K562 (cell line): ENCODE data around the gene COPA. TPM values are rescaled to one million over a fixed set of nuclear protein-coding genes. Genes with fewer than 3 reads are reported as not detected.

ENCODE experiments used
- ATF2 ChIP-seq: sonication (generic); formaldehyde crosslinking; IDR thresholded peaks from 2 replicates; pipeline ENCODE4 v1.8.1; 2022; ENCODE audit warnings: missing genetic modification reagents
- CBFB ChIP-seq: sonication (generic); formaldehyde crosslinking; IDR thresholded peaks from 2 replicates; pipeline ENCODE4 v1.4.0; 2020; ENCODE audit warnings: mild to moderate bottlenecking, missing genetic modification reagents
- CSDE1 ChIP-seq, 2 experiments: fragments of 450-650 bp; IDR thresholded peaks; 2 replicates each; pipeline ENCODE4 v1.6.1; 2016; ENCODE audit warnings: mild to moderate bottlenecking in 1 of 2
- DIDO1 ChIP-seq: fragments of 450-650 bp; IDR thresholded peaks from 2 replicates; pipeline ENCODE4 v1.6.1; 2016; ENCODE audit warnings: low read depth, missing biosample characterization, missing genetic modification characterization
- EWSR1 ChIP-seq: fragments of 450-650 bp; IDR thresholded peaks from 2 replicates; pipeline ENCODE4 v1.6.1; 2018; ENCODE audit warnings: borderline replicate concordance, mild to moderate bottlenecking, low read depth, moderate library complexity; ENCODE audit not compliant: partially characterized antibody
- FOXJ3 ChIP-seq: sonication (generic); formaldehyde crosslinking; IDR thresholded peaks from 2 replicates; pipeline ENCODE4 v1.4.0; 2020; ENCODE audit warnings: mild to moderate bottlenecking, missing genetic modification reagents
- GABPA ChIP-seq: fragments of 200-800 bp; sonication (Bioruptor generic); conservative IDR thresholded peaks from 2 replicates; pipeline ENCODE4 v1.6.1; 2016; ENCODE audit warnings: low read depth, missing genetic modification characterization, missing compliant biosample characterization
- MAFK ChIP-seq: IDR thresholded peaks from 2 replicates; pipeline ENCODE4 v1.6.1; 2011; ENCODE audit warnings: low read length, improper control_type of control experiment
- RBM15 ChIP-seq: fragments of 200-400 bp; formaldehyde crosslinking; IDR thresholded peaks from 2 replicates; pipeline ENCODE4 v1.6.1; 2018; ENCODE audit warnings: mild to moderate bottlenecking, low read length, moderate library complexity; ENCODE audit not compliant: insufficient read depth
- TSC22D4 ChIP-seq: fragments of 450-650 bp; IDR thresholded peaks from 2 replicates; pipeline ENCODE4 v1.6.1; 2016; ENCODE audit warnings: missing genetic modification characterization, missing biosample characterization, control low read depth
- UBTF ChIP-seq, 2 experiments: IDR thresholded peaks; 2 replicates each; pipeline ENCODE4 v1.6.1; 2012; ENCODE audit warnings: improper control_type of control experiment in 2 of 2, low read depth in 2 of 2, low read length in 2 of 2, borderline replicate concordance in 1 of 2
- USF1 ChIP-seq: sonication (generic); formaldehyde crosslinking; IDR thresholded peaks from 2 replicates; pipeline ENCODE4 v1.9.0; 2022; ENCODE audit warnings: mild to moderate bottlenecking, missing genetic modification reagents
- VEZF1 ChIP-seq: fragments of 200-800 bp; sonication (Bioruptor generic); IDR thresholded peaks from 2 replicates; pipeline ENCODE4 v1.6.1; 2017; ENCODE audit warnings: missing genetic modification characterization, missing compliant biosample characterization
- ZNF134 ChIP-seq: fragments of 250-450 bp; sonication (Bioruptor Pico); conservative IDR thresholded peaks from 2 replicates; pipeline ENCODE4 v1.4.0; 2020
- ZNF239 ChIP-seq: fragments of 250-450 bp; sonication (Bioruptor Pico); IDR thresholded peaks from 2 replicates; pipeline ENCODE4 v1.4.0; 2020; ENCODE audit warnings: mild to moderate bottlenecking
- ZNF561 ChIP-seq: fragments of 450-650 bp; formaldehyde crosslinking; conservative IDR thresholded peaks from 2 replicates; pipeline ENCODE4 v1.4.0; 2020; ENCODE audit warnings: mild to moderate bottlenecking, moderate library complexity
- ZNF780A ChIP-seq: fragments of 250-450 bp; sonication (Bioruptor Pico); IDR thresholded peaks from 2 replicates; pipeline ENCODE4 v1.5.0; 2021; ENCODE audit warnings: mild to moderate bottlenecking
- ZZZ3 ChIP-seq: fragments of 450-650 bp; IDR thresholded peaks from 2 replicates; pipeline ENCODE4 v1.6.1; 2016; ENCODE audit warnings: antibody characterized with exemption, mild to moderate bottlenecking, moderate library complexity
- polyA plus RNA-seq, 8 experiments: library from polyadenylated mRNA; depleted of rRNA in 4 of 8; stranded (reverse) in 5 of 8; unstranded in 3 of 8; fragments of >200 nt; fragmentation: Nextera tagmentation in 2 of 8; fragmentation: Illumina TruSeq in 1 of 8; extraction: Ambion mirVana in 2 of 8; extraction: Trizol in 1 of 8; gene quantifications; 2 replicates each; pipeline versions ENCODE4 v1.2.1 to v1.2.3, GENCODE V29; 2011 to 2014; ENCODE audit warnings: inconsistent platforms in 1 of 8, missing spikeins in 1 of 8
- total RNA-seq, 7 experiments: library from RNA; depleted of rRNA in 6 of 7; stranded (reverse); fragments of >200 nt in 6 of 7; fragmentation: Illumina TruSeq in 2 of 7; extraction: Trizol in 2 of 7; gene quantifications; 2 replicates each; pipeline versions ENCODE4 v1.2.1 to v1.2.3, GENCODE V29; 2011 to 2021; ENCODE audit warnings: low replicate concordance in 1 of 7
- TF ChIP-seq, protein P1 (sequence below): fragments of 250-450 bp; sonication (Bioruptor Pico); IDR thresholded peaks from 2 replicates; pipeline ENCODE4 v1.5.0; 2022; ENCODE audit warnings: mild to moderate bottlenecking

The COPA gene
- total and polyA plus RNA-seq, 9 of the 15 experiments (the other 6 are each of a cell fraction or from before 2014, with no cell fraction given), result 49.8 to 222 (median 110) TPM

GRCh38 chr1:160362168-160362957 lies 19.3 kb upstream of the COPA start (continued):
- TF ChIP-seq ATF2 (CRISPR knock-in tag) (no peak), DIDO1 (tag) (no peak), ZNF134 (CRISPR knock-in tag) (no peak), CBFB (CRISPR knock-in tag) (no peak), VEZF1 (CRISPR knock-in tag) (peak; percentile 90), EWSR1 (no peak), ZNF239 (CRISPR knock-in tag) (peak; percentile 56; the same call in 1 of the 2 replicates), TSC22D4 (tag) (no peak), GABPA (tag) (peak; percentile 35), CSDE1 (IDR thresholded peaks at IDR 0.05) (no peak), UBTF (IDR thresholded peaks at IDR 0.05; ENCODE audit: borderline replicate concordance in 1 of 2, low read depth in 2 of 2, low read length in 2 of 2) (0 out of 4 replicates have a peak, but pooled peaks of 1 of the 2 experiments have one; percentile 59), RBM15 (no peak), USF1 (CRISPR knock-in tag) (no peak), ZNF780A (CRISPR knock-in tag) (no peak), ZZZ3 (no peak), FOXJ3 (no peak), ZNF561 (CRISPR knock-in tag) (no peak), MAFK (no peak)
- TF ChIP-seq, protein P1, sequence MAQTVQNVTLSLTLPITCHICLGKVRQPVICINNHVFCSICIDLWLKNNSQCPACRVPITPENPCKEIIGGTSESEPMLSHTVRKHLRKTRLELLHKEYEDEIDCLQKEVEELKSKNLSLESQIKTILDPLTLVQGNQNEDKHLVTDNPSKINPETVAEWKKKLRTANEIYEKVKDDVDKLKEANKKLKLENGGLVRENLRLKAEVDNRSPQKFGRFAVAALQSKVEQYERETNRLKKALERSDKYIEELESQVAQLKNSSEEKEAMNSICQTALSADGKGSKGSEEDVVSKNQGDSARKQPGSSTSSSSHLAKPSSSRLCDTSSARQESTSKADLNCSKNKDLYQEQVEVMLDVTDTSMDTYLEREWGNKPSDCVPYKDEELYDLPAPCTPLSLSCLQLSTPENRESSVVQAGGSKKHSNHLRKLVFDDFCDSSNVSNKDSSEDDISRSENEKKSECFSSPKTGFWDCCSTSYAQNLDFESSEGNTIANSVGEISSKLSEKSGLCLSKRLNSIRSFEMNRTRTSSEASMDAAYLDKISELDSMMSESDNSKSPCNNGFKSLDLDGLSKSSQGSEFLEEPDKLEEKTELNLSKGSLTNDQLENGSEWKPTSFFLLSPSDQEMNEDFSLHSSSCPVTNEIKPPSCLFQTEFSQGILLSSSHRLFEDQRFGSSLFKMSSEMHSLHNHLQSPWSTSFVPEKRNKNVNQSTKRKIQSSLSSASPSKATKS (CRISPR knock-in tag), result no peak
